Astrocyte (in vitro differentiated cells and primary cell): Measurements from ENCODE around the gene DIP2A. TPM values are rescaled to one million over a fixed set of nuclear protein-coding genes. Genes with fewer than 3 reads are reported as not detected.
A peak's percentile ranks its signal among the peaks of the same experiment; 100 is the strongest.

Experiments used
- DNase-seq: peaks from one replicate; pipeline ENCODE4 v3.0.0-alpha.2; 2010; ENCODE audit warnings: low read depth
- FAIRE-seq: peaks from 2 replicates; lab custom pipeline; 2011; peaks lifted over from hg19 to GRCh38; lab: Jason Lieb, UNC
- H2AFZ ChIP-seq: 2 replicates; pipeline ENCODE4 v1.6.0; 2012; ENCODE audit warnings: low read depth, low read length, inconsistent platforms
- H3K27ac ChIP-seq: 2 replicates; pipeline ENCODE4 v1.5.1; 2011; ENCODE audit warnings: low read depth, low read length, inconsistent platforms
- H3K27me3 ChIP-seq: 2 replicates; pipeline ENCODE4 v1.6.0; 2011; ENCODE audit warnings: low read length, inconsistent platforms; ENCODE audit not compliant: insufficient read depth
- H3K36me3 ChIP-seq: 2 replicates; pipeline ENCODE4 v1.5.1; 2011; ENCODE audit warnings: low read length, inconsistent platforms; ENCODE audit not compliant: insufficient read depth
- H3K4me1 ChIP-seq: 2 replicates; pipeline ENCODE4 v1.5.1; 2011; ENCODE audit warnings: low read length, inconsistent platforms; ENCODE audit not compliant: insufficient read depth
- H3K4me2 ChIP-seq: 2 replicates; pipeline ENCODE4 v1.6.0; 2012; ENCODE audit warnings: low read length, inconsistent platforms
- H3K4me3 ChIP-seq: 2 replicates; pipeline ENCODE4 v1.5.1; 2011; ENCODE audit warnings: low read depth, mild to moderate bottlenecking, low read length, inconsistent platforms; ENCODE audit not compliant: insufficient read depth
- H3K79me2 ChIP-seq: 2 replicates; pipeline ENCODE4 v1.6.0; 2012; ENCODE audit warnings: mild to moderate bottlenecking, low read length, inconsistent platforms; ENCODE audit not compliant: insufficient read depth
- H3K9ac ChIP-seq: 2 replicates; pipeline ENCODE4 v1.6.0; 2012; ENCODE audit warnings: mild to moderate bottlenecking, low read length, inconsistent platforms
- H3K9me3 ChIP-seq: 2 replicates; pipeline ENCODE4 v1.5.1; 2012; ENCODE audit warnings: low read depth, mild to moderate bottlenecking, low read length, inconsistent platforms; ENCODE audit not compliant: insufficient read depth
- H4K20me1 ChIP-seq: 2 replicates; pipeline ENCODE4 v1.6.0; 2012; ENCODE audit warnings: low read length, inconsistent platforms; ENCODE audit not compliant: insufficient read depth
- H3K27ac Mint-ChIP-seq: one replicate; pipeline ENCODE4 v1.8.0; 2021; ENCODE audit warnings: mild to moderate bottlenecking, mixed read lengths; ENCODE audit not compliant: unreplicated experiment
- H3K27me3 Mint-ChIP-seq: one replicate; pipeline ENCODE4 v1.8.0; 2021; ENCODE audit warnings: low read depth, mixed read lengths; ENCODE audit not compliant: unreplicated experiment
- H3K36me3 Mint-ChIP-seq: one replicate; pipeline ENCODE4 v1.8.0; 2021; ENCODE audit warnings: low read depth, mixed read lengths; ENCODE audit not compliant: unreplicated experiment
- H3K4me1 Mint-ChIP-seq: one replicate; pipeline ENCODE4 v1.8.0; 2021; ENCODE audit warnings: low read depth, mixed read lengths; ENCODE audit not compliant: unreplicated experiment
- H3K4me3 Mint-ChIP-seq: one replicate; pipeline ENCODE4 v1.8.0; 2021; ENCODE audit warnings: mild to moderate bottlenecking, moderate library complexity, mixed read lengths; ENCODE audit not compliant: unreplicated experiment
- H3K9me3 Mint-ChIP-seq: one replicate; pipeline ENCODE4 v1.8.0; 2021; ENCODE audit warnings: mild to moderate bottlenecking, mixed read lengths; ENCODE audit not compliant: unreplicated experiment
- CTCF ChIP-seq: IDR thresholded peaks from 2 replicates; pipeline ENCODE4 v1.5.1; 2011; ENCODE audit warnings: low read depth, mild to moderate bottlenecking, inconsistent platforms, low read length, moderate library complexity; ENCODE audit not compliant: insufficient read depth
- EZH2 ChIP-seq: IDR thresholded peaks from 2 replicates; pipeline ENCODE4 v1.6.1; 2012; ENCODE audit warnings: mild to moderate bottlenecking, low read length, inconsistent platforms; ENCODE audit not compliant: insufficient read depth
- total RNA-seq: library from RNA; stranded (reverse); gene quantifications from 2 replicates; pipeline ENCODE4 v1.2.1, GENCODE V29; 2021

The DIP2A gene
- total RNA-seq, 1 donor from 2014 or later, result 35.4 TPM

- H3K27me3 Mint-ChIP-seq, result no peaks in the 10 kb centered on the region
- peaks cover 5% of the 10 kb centered on the region for H4K20me1 ChIP-seq
- no peak overlapping the region for H3K9ac ChIP-seq
- H3K4me2 ChIP-seq, result no peak overlapping the region
- no peaks in the 10 kb centered on the region for H3K27me3 ChIP-seq
- no peak overlapping the region for H3K4me3 Mint-ChIP-seq
- TF ChIP-seq CTCF (no peak), EZH2 (no peak)
- FAIRE-seq (no peak), DNase-seq (peak; percentile 27)
- peaks cover 17% of the 10 kb centered on the region for H3K36me3 ChIP-seq
- no peak overlapping the region for H3K27ac ChIP-seq
- peaks cover 15% of the 10 kb centered on the region for H3K4me1 Mint-ChIP-seq
- H3K4me3 ChIP-seq, result no peak overlapping the region
- H3K9me3 Mint-ChIP-seq, result no peaks in the 10 kb centered on the region
- H3K9me3 ChIP-seq, result no peaks in the 10 kb centered on the region
- H3K4me1 ChIP-seq, result peaks cover 10% of the 10 kb centered on the region
- H2AFZ ChIP-seq, result no peak overlapping the region
- H3K27ac Mint-ChIP-seq, result peak overlapping the region; percentile 79
- peaks cover 19% of the 10 kb centered on the region for H3K36me3 Mint-ChIP-seq
- H3K79me2 ChIP-seq, result no peaks in the 10 kb centered on the region
Observed at GRCh38 chr21:46498335-46499050, 39.8 kb downstream of the DIP2A start.

GRCh38 chr21:46500224-46500861 is 41.7 kb downstream of the DIP2A start:
- no peaks in the 10 kb centered on the region for H3K9me3 ChIP-seq
- TF ChIP-seq EZH2 (no peak), CTCF (no peak)
- FAIRE-seq, result no peak
- Mint-ChIP-seq H3K27ac (no peak overlapping the region), H3K4me1 (peaks cover 15% of the 10 kb centered on the region), H3K36me3 (peaks cover 15% of the 10 kb centered on the region), H3K4me3 (no peak overlapping the region), H3K27me3 (no peaks in the 10 kb centered on the region), H3K9me3 (no peaks in the 10 kb centered on the region)
- DNase-seq, result peak; percentile 32
- H3K9ac ChIP-seq, result no peak overlapping the region
- no peak overlapping the region for H3K27ac ChIP-seq
- H3K4me1 ChIP-seq, result peaks cover 10% of the 10 kb centered on the region
- H3K79me2 ChIP-seq, result no peaks in the 10 kb centered on the region
- H3K4me2 ChIP-seq, result peak overlapping the region; percentile 49
- no peak overlapping the region for H3K4me3 ChIP-seq
- H2AFZ ChIP-seq, result no peak overlapping the region
- peaks cover 21% of the 10 kb centered on the region for H3K36me3 ChIP-seq
- H3K27me3 ChIP-seq, result no peaks in the 10 kb centered on the region
- H4K20me1 ChIP-seq, result peaks cover 5% of the 10 kb centered on the region
